H9 (cell line): ENCODE measurements around the gene PPP3CA. TPM values are rescaled to one million over a fixed set of nuclear protein-coding genes. Genes with fewer than 3 reads are reported as not detected.

Experiments
- DNase-seq: peaks from one replicate; pipeline ENCODE4 v3.0.0-alpha.2; 2017
- H2AFZ ChIP-seq: one replicate; pipeline ENCODE4 v1.6.1; 2013; ENCODE audit warnings: mild to moderate bottlenecking, low read length, control low read depth, moderate library complexity
- H2AK5ac ChIP-seq: 2 replicates; pipeline ENCODE4 v1.6.1; 2013; ENCODE audit warnings: low read length, control low read depth, mixed read lengths; ENCODE audit not compliant: insufficient read length
- H2BK120ac ChIP-seq: one replicate; pipeline ENCODE4 v1.6.1; 2013; ENCODE audit warnings: low read depth, mild to moderate bottlenecking, low read length, control low read depth, inconsistent platforms; ENCODE audit not compliant: poor library complexity, severe bottlenecking
- H2BK12ac ChIP-seq: 2 replicates; pipeline ENCODE4 v1.6.1; 2013; ENCODE audit warnings: low read length, control low read depth, mixed read lengths, low read depth; ENCODE audit not compliant: insufficient read length
- H2BK15ac ChIP-seq: 2 replicates; pipeline ENCODE4 v1.6.1; 2013; ENCODE audit warnings: low read depth, low read length, control low read depth
- H2BK20ac ChIP-seq: one replicate; pipeline ENCODE4 v1.6.1; 2013; ENCODE audit warnings: low read depth, mild to moderate bottlenecking, low read length, control low read depth, inconsistent platforms; ENCODE audit not compliant: poor library complexity, severe bottlenecking
- H2BK5ac ChIP-seq: 2 replicates; pipeline ENCODE4 v1.6.1; 2013; ENCODE audit warnings: low read length, control low read depth, mixed read lengths; ENCODE audit not compliant: insufficient read length
- H3K14ac ChIP-seq: 2 replicates; pipeline ENCODE4 v1.6.1; 2013; ENCODE audit warnings: low read length, control low read depth; ENCODE audit not compliant: insufficient read depth
- H3K18ac ChIP-seq: 2 replicates; pipeline ENCODE4 v1.6.1; 2013; ENCODE audit warnings: low read depth, mild to moderate bottlenecking, mixed read lengths, low read length, control low read depth; ENCODE audit not compliant: insufficient read length
- H3K23ac ChIP-seq: 2 replicates; pipeline ENCODE4 v1.6.1; 2013; ENCODE audit warnings: low read length, control low read depth, mixed read lengths, low read depth; ENCODE audit not compliant: insufficient read length
- H3K23me2 ChIP-seq: 2 replicates; pipeline ENCODE4 v1.6.1; 2013; ENCODE audit warnings: low read depth, mild to moderate bottlenecking, mixed read lengths, low read length, control low read depth; ENCODE audit not compliant: insufficient read length, poor library complexity, severe bottlenecking
- H3K27ac ChIP-seq: 2 replicates; pipeline ENCODE4 v1.5.1; 2013; ENCODE audit warnings: low read length, control low read depth, mixed read lengths, low read depth; ENCODE audit not compliant: insufficient read length
- H3K27me3 ChIP-seq: 2 replicates; pipeline ENCODE4 v1.6.1; 2013; ENCODE audit warnings: low read length, control low read depth, inconsistent platforms; ENCODE audit not compliant: insufficient read depth
- H3K4ac ChIP-seq: 2 replicates; pipeline ENCODE4 v1.6.1; 2013; ENCODE audit warnings: low read depth, mild to moderate bottlenecking, control low read depth, inconsistent platforms, low read length, moderate library complexity
- H3K4me1 ChIP-seq: 2 replicates; pipeline ENCODE4 v1.6.1; 2013; ENCODE audit warnings: low read length, control low read depth, inconsistent platforms; ENCODE audit not compliant: insufficient read depth
- H3K4me2 ChIP-seq: 2 replicates; pipeline ENCODE4 v1.6.1; 2013; ENCODE audit warnings: low read length, control low read depth, mixed read lengths; ENCODE audit not compliant: insufficient read length, insufficient read depth
- H3K56ac ChIP-seq: 2 replicates; pipeline ENCODE4 v1.6.1; 2013; ENCODE audit warnings: low read depth, mild to moderate bottlenecking, mixed read lengths, low read length, control low read depth; ENCODE audit not compliant: insufficient read length
- H3K79me1 ChIP-seq: 2 replicates; pipeline ENCODE4 v1.6.1; 2013; ENCODE audit warnings: low read depth, mild to moderate bottlenecking, moderate library complexity, low read length, control low read depth, inconsistent platforms; ENCODE audit not compliant: insufficient read depth, poor library complexity, severe bottlenecking
- H3K79me2 ChIP-seq: 2 replicates; pipeline ENCODE4 v1.6.1; 2013; ENCODE audit warnings: low read length, control low read depth, inconsistent platforms; ENCODE audit not compliant: insufficient read depth
- H3K9ac ChIP-seq: 2 replicates; pipeline ENCODE4 v1.6.1; 2013; ENCODE audit warnings: low read length, control low read depth, mixed read lengths; ENCODE audit not compliant: insufficient read length; ENCODE audit errors: extremely low read depth
- H3K9me3 ChIP-seq: one replicate; pipeline ENCODE4 v1.6.1; 2013; ENCODE audit warnings: low read depth, low read length, inconsistent platforms; ENCODE audit not compliant: control insufficient read depth
- H3T11ph ChIP-seq: one replicate; pipeline ENCODE4 v1.6.1; 2013; ENCODE audit warnings: mild to moderate bottlenecking, low read length, control low read depth, inconsistent platforms
- H4K20me1 ChIP-seq: one replicate; pipeline ENCODE4 v1.6.1; 2013; ENCODE audit not compliant: control insufficient read depth, insufficient read length, insufficient read depth
- H4K5ac ChIP-seq: 2 replicates; pipeline ENCODE4 v1.6.1; 2013; ENCODE audit warnings: low read depth, mild to moderate bottlenecking, mixed read lengths, low read length, control low read depth; ENCODE audit not compliant: insufficient read length
- H4K8ac ChIP-seq: replicated peaks from 2 replicates; pipeline ENCODE4 v1.6.1; 2013; ENCODE audit warnings: low read length, control low read depth, mixed read lengths, low read depth; ENCODE audit not compliant: insufficient read length
- H4K91ac ChIP-seq: 2 replicates; pipeline ENCODE4 v1.6.1; 2013; ENCODE audit warnings: low read depth, mild to moderate bottlenecking, moderate library complexity, mixed read lengths, low read length, control low read depth; ENCODE audit not compliant: insufficient read length
- H3K27ac Mint-ChIP-seq, 3 experiments: 2 replicates in 2 of 3; 3 replicates in 1 of 3; pipeline ENCODE4 v1.8.0; 2020 to 2021; ENCODE audit warnings: mixed read lengths in 3 of 3, mild to moderate bottlenecking in 1 of 3, moderate library complexity in 1 of 3
- H3K27me3 Mint-ChIP-seq: 2 replicates; pipeline ENCODE4 v1.8.0; 2021; ENCODE audit warnings: low read depth, mild to moderate bottlenecking, moderate library complexity, mixed read lengths
- H3K36me3 Mint-ChIP-seq, 3 experiments: 2 replicates in 2 of 3; 3 replicates in 1 of 3; pipeline ENCODE4 v1.8.0; 2020 to 2021; ENCODE audit warnings: low read depth in 3 of 3, mixed read lengths in 3 of 3; ENCODE audit not compliant: insufficient read depth in 1 of 3
- H3K4me1 Mint-ChIP-seq, 2 experiments: 2 replicates each; pipeline ENCODE4 v1.8.0; 2020; ENCODE audit warnings: mixed read lengths in 2 of 2
- H3K4me3 Mint-ChIP-seq, 2 experiments: 2 replicates in 1 of 2; 3 replicates in 1 of 2; pipeline ENCODE4 v1.8.0; 2020 to 2021; ENCODE audit warnings: mild to moderate bottlenecking in 2 of 2, mixed read lengths in 2 of 2, moderate library complexity in 1 of 2
- H3K9me3 Mint-ChIP-seq, 2 experiments: 2 replicates in 1 of 2; 3 replicates in 1 of 2; pipeline ENCODE4 v1.8.0; 2020; ENCODE audit warnings: mild to moderate bottlenecking in 2 of 2, mixed read lengths in 2 of 2, moderate library complexity in 1 of 2
- CTCF ChIP-seq: fragments of 200-600 bp; sonication (generic); conservative IDR thresholded peaks from 3 replicates; pipeline ENCODE4 v1.8.0; 2021; ENCODE audit warnings: antibody characterized with exemption, mild to moderate bottlenecking
- WGBS: extraction: QIAGEN DNeasy Blood & Tissue Kit; methylation state at CpG from one replicate; pipeline ENCODE4 v1.1.7; 2013; ENCODE audit warnings: missing lambda C conversion rate, low lambda C conversion rate, mixed read lengths; ENCODE audit not compliant: insufficient read length; ENCODE audit errors: extremely low coverage; 5-methylcytosine and 5-hydroxymethylcytosine counted together
- total RNA-seq: library from RNA; stranded (reverse); gene quantifications from 2 replicates; pipeline ENCODE4 v1.2.1, GENCODE V29; 2021

Gene PPP3CA
- total RNA-seq, 1 experiment from 2014 or later = 16.8 TPM

GRCh38 chr4:101292901-101293300 is 54.4 kb downstream of the PPP3CA start:
- Histone ChIP-seq H3K4me1 (peaks cover 8% of the 10 kb centered on the region; the same call in 1 of the 2 replicates), H3K79me2 (peaks cover 4% of the 10 kb centered on the region; the same call in 1 of the 2 replicates), H2BK15ac (no peak overlapping the region), H3K4me2 (no peak overlapping the region), H3K27me3 (no peaks in the 10 kb centered on the region), H4K20me1 (no peaks in the 10 kb centered on the region), H4K91ac (no peak overlapping the region), H2AFZ (no peak overlapping the region), H2BK5ac (no peak overlapping the region), H2BK12ac (no peak overlapping the region), H3K9me3 (no peaks in the 10 kb centered on the region), H3K23me2 (no peaks in the 10 kb centered on the region), H3K14ac (no peak overlapping the region), H3K56ac (no peak overlapping the region), H2BK120ac (no peak overlapping the region), H3K9ac (no peak overlapping the region), H3T11ph (no peak overlapping the region), H3K18ac (no peak overlapping the region), H3K79me1 (no peaks in the 10 kb centered on the region), H3K27ac (no peak overlapping the region), H3K23ac (no peak overlapping the region), H2BK20ac (no peak overlapping the region), H4K5ac (no peak overlapping the region), H3K4ac (no peak overlapping the region), H2AK5ac (no peak overlapping the region), H4K8ac (no peak overlapping the region)
- Mint-ChIP-seq H3K36me3 (0 out of 7 replicates have a peak, but pooled peaks cover 0 to 2% (median 0%) of the 10 kb centered on the region in 3 experiments), H3K9me3 (no peaks in the 10 kb centered on the region), H3K4me1 (peaks cover 9 to 24% of the 10 kb centered on the region in 2 experiments), H3K27ac (no peak overlapping the region; a peak in 2 of 7 replicates), H3K4me3 (no peak overlapping the region), H3K27me3 (no peaks in the 10 kb centered on the region)
- no peak for TF ChIP-seq CTCF
- DNase-seq = no peak
- no CpG with 5 or more reads among the region's 2 CpGs for WGBS
